Measurements from ENCODE around the gene PTPRT. TPM values are rescaled to one million over a fixed set of nuclear protein-coding genes. Genes with fewer than 3 reads are reported as not detected.

PTPRT gene
- total and polyA plus RNA-seq, 2 experiments from 2014 or later = not detected

GRCh38 chr20:42844751-42845150 lies 345.0 kb downstream of the PTPRT start:
- Histone ChIP-seq H3K4me2 (no peak overlapping the region), H4K20me1 (replicated peaks; ENCODE audit: insufficient read depth) (no peaks in the 10 kb centered on the region), H3K27me3 (ENCODE audit: insufficient read depth) (no peaks in the 10 kb centered on the region), H3K4me3 (no peak overlapping the region), H3K36me3 (ENCODE audit: insufficient read depth) (no peaks in the 10 kb centered on the region), H3K27ac (ENCODE audit: low read depth) (no peak overlapping the region), H3F3A (replicated peaks; ENCODE audit: low read depth) (no peaks in the 10 kb centered on the region), H2AFZ (no peak overlapping the region), H3K79me2 (replicated peaks; ENCODE audit: insufficient read depth) (no peaks in the 10 kb centered on the region), H3K4me1 (ENCODE audit: insufficient read depth) (no peaks in the 10 kb centered on the region), H3K9me2 (ENCODE audit: insufficient read depth) (no peaks in the 10 kb centered on the region)
- TF ChIP-seq NANOG (IDR thresholded peaks at IDR 0.05; ENCODE audit: borderline replicate concordance) = no peak
- no peak for TF ChIP-seq POLR2AphosphoS5 (IDR thresholded peaks at IDR 0.05; ENCODE audit: low read depth)
- no peak for TF ChIP-seq REST (IDR thresholded peaks at IDR 0.05; ENCODE audit: unreplicated experiment)
- TF ChIP-seq CREB1 (CRISPR knock-in tag; IDR thresholded peaks at IDR 0.05; ENCODE audit: low read depth) = no peak
- Mint-ChIP-seq H3K27ac (no peak overlapping the region), H3K4me3 (no peak overlapping the region), H3K27me3 (ENCODE audit: insufficient read depth, low read depth, poor library complexity) (peaks cover 8% of the 10 kb centered on the region), H3K9me3 (peaks cover 99% of the 10 kb centered on the region), H3K36me3 (ENCODE audit: low read depth) (peaks cover 27% of the 10 kb centered on the region; the same call in 2 of the 3 replicates), H3K4me1 (no peaks in the 10 kb centered on the region; the same call in 2 of the 3 replicates)
- ATAC-seq = no peak
- no peak for DNase-seq (ENCODE audit: low spot score)

DNA sequence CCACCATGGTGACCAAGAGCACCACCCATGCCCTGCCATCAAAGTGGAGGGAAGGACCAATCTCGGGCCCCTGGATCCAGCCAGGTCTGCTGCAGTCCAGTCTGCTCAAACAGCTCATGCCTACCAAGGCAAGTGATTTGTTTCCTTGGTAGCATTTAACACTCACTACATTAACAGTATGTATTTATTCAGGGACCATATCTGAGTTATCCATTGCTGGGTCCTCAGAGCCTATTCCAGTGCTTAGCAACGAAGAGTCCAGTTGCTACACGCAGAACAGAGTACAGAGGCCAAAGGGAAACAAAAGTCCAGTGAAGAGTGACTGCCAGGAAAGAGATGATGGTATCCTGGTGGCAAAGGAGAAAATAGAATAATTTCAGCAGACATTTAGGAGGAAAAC lies 352.2 kb downstream of the PTPRT start:
- Histone ChIP-seq H3F3A (replicated peaks; ENCODE audit: low read depth) (no peaks in the 10 kb centered on the region), H4K20me1 (replicated peaks; ENCODE audit: insufficient read depth) (no peaks in the 10 kb centered on the region), H3K4me3 (no peak overlapping the region), H2AFZ (no peak overlapping the region), H3K4me2 (no peak overlapping the region), H3K36me3 (ENCODE audit: insufficient read depth) (0 out of 2 replicates have a peak, but pooled peaks cover 4% of the 10 kb centered on the region), H3K27me3 (ENCODE audit: insufficient read depth) (no peaks in the 10 kb centered on the region), H3K9me2 (ENCODE audit: insufficient read depth) (no peaks in the 10 kb centered on the region), H3K4me1 (ENCODE audit: insufficient read depth) (no peaks in the 10 kb centered on the region), H3K27ac (ENCODE audit: low read depth) (no peak overlapping the region), H3K79me2 (replicated peaks; ENCODE audit: insufficient read depth) (no peaks in the 10 kb centered on the region)
- H3K4me3 Mint-ChIP-seq = no peak overlapping the region
- H3K27me3 Mint-ChIP-seq (ENCODE audit: insufficient read depth, low read depth, poor library complexity) = peaks cover 7% of the 10 kb centered on the region
- H3K4me1 Mint-ChIP-seq = peaks cover 7% of the 10 kb centered on the region; the same call in 2 of the 3 replicates
- ATAC-seq = no peak
- no peak overlapping the region for H3K27ac Mint-ChIP-seq
- peaks cover 32% of the 10 kb centered on the region for H3K36me3 Mint-ChIP-seq (ENCODE audit: low read depth)
- no peak for DNase-seq (ENCODE audit: low spot score)
- H3K9me3 Mint-ChIP-seq = peaks cover 100% of the 10 kb centered on the region
- TF ChIP-seq ZNF114 (CRISPR knock-in tag; IDR thresholded peaks at IDR 0.05) (no peak), JUNB (IDR thresholded peaks at IDR 0.05; ENCODE audit: unreplicated experiment) (no peak), CREB1 (CRISPR knock-in tag; IDR thresholded peaks at IDR 0.05; ENCODE audit: low read depth) (no peak), REST (IDR thresholded peaks at IDR 0.05; ENCODE audit: unreplicated experiment) (no peak), ZNF462 (CRISPR knock-in tag; IDR thresholded peaks at IDR 0.05) (no peak)
